DOHH2 (cell line): ENCODE results near the gene RELN.

ENCODE experiments used
- H3F3A ChIP-seq: fragments of 200-600 bp; sonication (generic), shearing (Covaris generic); 2 replicates; pipeline ENCODE4 v1.6.0; 2016; ENCODE audit warnings: antibody characterized with exemption, mild to moderate bottlenecking; ENCODE audit not compliant: control insufficient read depth, insufficient read depth
- H3K27ac ChIP-seq: fragments of 200-600 bp; sonication (generic); 2 replicates; pipeline ENCODE4 v1.5.1; 2014; ENCODE audit warnings: low read depth, mild to moderate bottlenecking, low read length, moderate library complexity
- H3K27me3 ChIP-seq: fragments of 200-600 bp; sonication (generic); 2 replicates; pipeline ENCODE4 v1.6.1; 2014; ENCODE audit warnings: mild to moderate bottlenecking, low read length, mixed read lengths; ENCODE audit not compliant: control insufficient read depth
- H3K36me3 ChIP-seq: fragments of 200-600 bp; sonication (generic); 2 replicates; pipeline ENCODE4 v1.6.1; 2014; ENCODE audit warnings: mild to moderate bottlenecking, low read length, moderate library complexity, mixed read lengths; ENCODE audit not compliant: control insufficient read depth
- H3K4me1 ChIP-seq: fragments of 200-600 bp; sonication (generic); 2 replicates; pipeline ENCODE4 v1.6.1; 2014; ENCODE audit warnings: mild to moderate bottlenecking, low read length, mixed read lengths; ENCODE audit not compliant: control insufficient read depth
- H3K4me2 ChIP-seq: fragments of 200-600 bp; sonication (generic); 2 replicates; pipeline ENCODE4 v1.6.0; 2014; ENCODE audit warnings: mild to moderate bottlenecking, low read length, moderate library complexity
- H3K4me3 ChIP-seq: fragments of 200-600 bp; sonication (generic); 2 replicates; pipeline ENCODE4 v1.5.1; 2014; ENCODE audit warnings: mild to moderate bottlenecking, low read length, mixed read lengths
- H3K79me2 ChIP-seq: fragments of 200-600 bp; sonication (generic); 2 replicates; pipeline ENCODE4 v1.6.1; 2014; ENCODE audit warnings: mild to moderate bottlenecking, low read length, mixed read lengths; ENCODE audit not compliant: control insufficient read depth
- H3K9me2 ChIP-seq: fragments of 200-600 bp; sonication (generic); replicated peaks from 2 replicates; pipeline ENCODE4 v1.6.1; 2014; ENCODE audit warnings: mild to moderate bottlenecking, low read length, mixed read lengths; ENCODE audit not compliant: control insufficient read depth
- H3K9me3 ChIP-seq: fragments of 200-600 bp; sonication (generic); 2 replicates; pipeline ENCODE4 v1.6.1; 2014; ENCODE audit warnings: antibody characterized with exemption, low read length, mixed read lengths; ENCODE audit not compliant: control insufficient read depth, insufficient read depth
- H4K20me1 ChIP-seq: fragments of 200-600 bp; sonication (generic); 2 replicates; pipeline ENCODE4 v1.6.0; 2014; ENCODE audit warnings: low read depth, mild to moderate bottlenecking, antibody characterized with exemption, low read length, moderate library complexity; ENCODE audit not compliant: control insufficient read depth, insufficient read depth
- EZH2phosphoT487 ChIP-seq: fragments of 200-600 bp; sonication (generic); IDR thresholded peaks from 2 replicates; pipeline ENCODE4 v1.6.1; 2017; ENCODE audit warnings: borderline replicate concordance, mild to moderate bottlenecking, antibody characterized with exemption, low read length, moderate library complexity, mixed read lengths
- TF ChIP-seq, protein P1 (sequence below): fragments of 200-600 bp; sonication (generic); IDR thresholded peaks from one replicate; pipeline ENCODE4 v1.5.1; 2014; ENCODE audit warnings: antibody characterized with exemption, mild to moderate bottlenecking, low read depth, low read length; ENCODE audit not compliant: poor library complexity, severe bottlenecking

RELN gene

DNA sequence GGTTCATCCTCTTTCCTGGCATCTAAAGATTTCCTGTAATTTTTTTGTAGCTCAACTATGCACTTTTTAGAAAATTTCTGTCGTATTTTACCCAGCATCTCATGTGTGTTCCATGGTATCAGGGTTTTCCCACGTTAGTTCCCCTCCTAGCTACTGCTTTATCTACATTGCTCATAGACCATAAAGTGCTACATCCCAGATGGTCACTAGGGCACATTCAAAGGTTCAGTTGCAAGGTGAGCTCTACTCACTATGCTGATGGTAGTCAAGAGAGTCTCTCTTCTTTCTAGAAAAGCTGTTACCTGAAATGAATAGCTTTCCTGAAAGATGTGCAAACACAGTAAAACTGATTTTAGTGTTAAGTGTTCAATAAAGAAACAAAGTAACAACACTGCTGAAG is 33.5 kb downstream of the RELN start:
- H3K36me3 ChIP-seq: no peaks in the 10 kb centered on the region
- H3K4me2 ChIP-seq: no peak overlapping the region
- no peaks in the 10 kb centered on the region for H3K9me2 ChIP-seq
- H3K4me3 ChIP-seq: no peak overlapping the region
- no peaks in the 10 kb centered on the region for H3K9me3 ChIP-seq
- H3K4me1 ChIP-seq: no peaks in the 10 kb centered on the region
- no peak for TF ChIP-seq EZH2phosphoT487
- no peaks in the 10 kb centered on the region for H3K79me2 ChIP-seq
- no peaks in the 10 kb centered on the region for H4K20me1 ChIP-seq
- no peak overlapping the region for H3K27ac ChIP-seq
- H3F3A ChIP-seq: no peaks in the 10 kb centered on the region
- H3K27me3 ChIP-seq: peaks cover 4% of the 10 kb centered on the region; the same call in 1 of the 2 replicates

DNA sequence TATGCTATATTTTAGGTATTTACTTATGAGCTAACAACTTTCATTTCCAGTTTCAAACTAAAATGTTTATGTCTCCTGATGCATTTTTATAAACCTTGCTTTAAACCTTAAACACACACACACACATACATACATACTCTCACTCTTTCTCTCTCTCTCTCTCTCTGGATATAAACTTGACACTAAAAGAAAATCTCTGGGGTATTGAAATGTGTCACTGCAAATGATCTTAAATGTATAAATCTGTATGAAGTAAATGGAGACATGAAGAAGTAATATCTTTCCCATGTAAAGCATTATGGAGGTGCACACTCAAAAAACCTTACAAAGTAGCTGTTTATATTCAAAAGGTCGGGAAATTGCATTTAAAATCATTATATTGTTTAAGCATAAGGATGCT is 37.0 kb downstream of the RELN start:
- Histone ChIP-seq H3K4me1 (no peaks in the 10 kb centered on the region), H3K9me3 (no peaks in the 10 kb centered on the region), H3K27me3 (peaks cover 1% of the 10 kb centered on the region; the same call in 1 of the 2 replicates), H3K9me2 (no peaks in the 10 kb centered on the region), H3K27ac (no peak overlapping the region), H3K36me3 (no peaks in the 10 kb centered on the region), H3K4me2 (no peak overlapping the region), H3F3A (no peaks in the 10 kb centered on the region), H4K20me1 (no peaks in the 10 kb centered on the region), H3K4me3 (no peak overlapping the region), H3K79me2 (no peaks in the 10 kb centered on the region)
- TF ChIP-seq, protein P1, sequence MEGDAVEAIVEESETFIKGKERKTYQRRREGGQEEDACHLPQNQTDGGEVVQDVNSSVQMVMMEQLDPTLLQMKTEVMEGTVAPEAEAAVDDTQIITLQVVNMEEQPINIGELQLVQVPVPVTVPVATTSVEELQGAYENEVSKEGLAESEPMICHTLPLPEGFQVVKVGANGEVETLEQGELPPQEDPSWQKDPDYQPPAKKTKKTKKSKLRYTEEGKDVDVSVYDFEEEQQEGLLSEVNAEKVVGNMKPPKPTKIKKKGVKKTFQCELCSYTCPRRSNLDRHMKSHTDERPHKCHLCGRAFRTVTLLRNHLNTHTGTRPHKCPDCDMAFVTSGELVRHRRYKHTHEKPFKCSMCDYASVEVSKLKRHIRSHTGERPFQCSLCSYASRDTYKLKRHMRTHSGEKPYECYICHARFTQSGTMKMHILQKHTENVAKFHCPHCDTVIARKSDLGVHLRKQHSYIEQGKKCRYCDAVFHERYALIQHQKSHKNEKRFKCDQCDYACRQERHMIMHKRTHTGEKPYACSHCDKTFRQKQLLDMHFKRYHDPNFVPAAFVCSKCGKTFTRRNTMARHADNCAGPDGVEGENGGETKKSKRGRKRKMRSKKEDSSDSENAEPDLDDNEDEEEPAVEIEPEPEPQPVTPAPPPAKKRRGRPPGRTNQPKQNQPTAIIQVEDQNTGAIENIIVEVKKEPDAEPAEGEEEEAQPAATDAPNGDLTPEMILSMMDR: no peak
- TF ChIP-seq EZH2phosphoT487: no peak

DNA sequence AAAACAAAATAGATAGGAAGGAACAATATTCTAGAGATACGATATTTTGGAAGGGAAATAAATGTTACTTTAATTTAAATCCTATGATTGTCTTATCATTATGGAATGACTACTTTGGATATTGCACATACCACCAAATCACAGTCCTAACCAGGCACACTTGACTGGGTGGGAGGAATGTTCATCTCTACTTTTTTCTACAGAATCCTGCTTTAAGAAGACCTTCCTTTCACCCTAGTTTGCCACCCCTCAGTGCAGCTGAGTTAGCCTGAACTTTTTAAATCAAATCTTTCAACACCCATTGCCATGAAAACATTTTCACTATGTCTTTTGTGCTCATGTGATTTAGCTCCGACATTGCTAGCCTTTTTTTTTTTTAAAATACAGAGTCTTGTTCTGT is 38.1 kb downstream of the RELN start:
- no peaks in the 10 kb centered on the region for H3K79me2 ChIP-seq

DNA sequence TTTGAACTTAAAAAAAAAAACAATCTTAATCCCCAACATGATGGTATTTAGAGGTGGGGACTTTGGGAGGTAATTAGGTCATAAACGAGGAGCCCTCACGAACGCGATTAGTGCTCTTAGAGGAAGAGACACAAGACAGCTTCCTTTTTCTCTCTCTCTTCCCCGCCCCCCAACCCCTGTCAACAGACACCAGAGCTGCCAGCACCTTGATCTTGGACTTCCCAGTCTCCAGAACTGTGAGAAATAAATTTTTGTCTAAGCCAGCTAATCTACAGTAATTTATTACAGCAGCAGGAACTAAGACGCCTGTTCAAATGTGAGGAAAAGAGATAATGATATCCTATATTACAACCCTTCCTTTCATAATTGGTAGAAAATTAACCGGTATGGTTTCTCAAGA is 40.1 kb downstream of the RELN start:
- Histone ChIP-seq H3K27me3 (no peaks in the 10 kb centered on the region), H3K9me3 (no peaks in the 10 kb centered on the region), H4K20me1 (no peaks in the 10 kb centered on the region), H3K4me3 (no peak overlapping the region), H3K27ac (no peak overlapping the region), H3F3A (no peaks in the 10 kb centered on the region), H3K79me2 (no peaks in the 10 kb centered on the region), H3K4me2 (no peak overlapping the region), H3K36me3 (no peaks in the 10 kb centered on the region), H3K9me2 (no peaks in the 10 kb centered on the region), H3K4me1 (no peaks in the 10 kb centered on the region)
- TF ChIP-seq, protein P1: no peak
- no peak for TF ChIP-seq EZH2phosphoT487

More for the DNA sequence above, 38.1 kb downstream of the RELN start:
- TF ChIP-seq, protein P1: no peak
- TF ChIP-seq EZH2phosphoT487: no peak
- no peaks in the 10 kb centered on the region for H4K20me1 ChIP-seq
- H3K27me3 ChIP-seq: no peaks in the 10 kb centered on the region
- no peaks in the 10 kb centered on the region for H3K4me1 ChIP-seq
- H3K9me2 ChIP-seq: no peaks in the 10 kb centered on the region
- H3K4me3 ChIP-seq: no peak overlapping the region
- H3K36me3 ChIP-seq: no peaks in the 10 kb centered on the region
- H3K9me3 ChIP-seq: no peaks in the 10 kb centered on the region
- H3F3A ChIP-seq: no peaks in the 10 kb centered on the region
- H3K27ac ChIP-seq: no peak overlapping the region
- H3K4me2 ChIP-seq: no peak overlapping the region
